GM21367 (cell line): ENCODE data around the gene IDNK.
"Not testable (repeated sequence)": the region's sequence is repeated elsewhere in the genome, so short reads cannot be mapped to it uniquely, and the experiment has no call there.

Source experiments
- ATAC-seq: cut with Tn5 transposase; IDR thresholded peaks from one replicate; pipeline ENCODE4 v1.9.1; 2021; ENCODE audit not compliant: unreplicated experiment

The IDNK gene

GRCh38 chr9:83622939-83623678 is at the start of gene IDNK:
Gene IDNK, plus strand, starts transcription at chr9:83623143. Its CDS starts 29 bp downstream, at chr9:83623172.
- peak; percentile 74 for ATAC-seq

GRCh38 chr9:83574482-83574881 is 48.5 kb upstream of the IDNK start:
- ATAC-seq: no peak

GRCh38 chr9:83582029-83582428 is 40.9 kb upstream of the IDNK start:
- ATAC-seq: no peak

- ATAC-seq: peak; percentile 67
Measured at GRCh38 chr9:83583151-83584014, 39.6 kb upstream of the IDNK start.

GRCh38 chr9:83584995-83585394 is 37.9 kb upstream of the IDNK start:
- ATAC-seq: no peak

- ATAC-seq: no peak
Measured at GRCh38 chr9:83588256-83588655, 34.7 kb upstream of the IDNK start.

GRCh38 chr9:83596899-83597504 is 25.9 kb upstream of the IDNK start:
- ATAC-seq: peak; percentile 49

- ATAC-seq: no peak
Measured at GRCh38 chr9:83598487-83598886, 24.5 kb upstream of the IDNK start.

GRCh38 chr9:83599071-83599470 is 23.9 kb upstream of the IDNK start:
- no peak for ATAC-seq

GRCh38 chr9:83601463-83601862 is 21.5 kb upstream of the IDNK start:
- no peak for ATAC-seq

GRCh38 chr9:83607620-83608019 is 15.3 kb upstream of the IDNK start:
- not testable (repeated sequence) for ATAC-seq

GRCh38 chr9:83613298-83613697 is 9.6 kb upstream of the IDNK start:
- not testable (repeated sequence) for ATAC-seq

- ATAC-seq: no peak
Measured at GRCh38 chr9:83617299-83617698, 5.6 kb upstream of the IDNK start.

- peak; percentile 29 for ATAC-seq
Measured at GRCh38 chr9:83620841-83621636, 1.9 kb upstream of the IDNK start.

- ATAC-seq: peak; percentile 43
Measured at GRCh38 chr9:83622433-83622938, 457 bp upstream of the IDNK start.

GRCh38 chr9:83623679-83624076 is 735 bp downstream of the IDNK start:
- peak; percentile 25 for ATAC-seq

GRCh38 chr9:83625178-83625577 is 2.2 kb downstream of the IDNK start:
- no peak for ATAC-seq

GRCh38 chr9:83628540-83628939 is 5.6 kb downstream of the IDNK start:
- ATAC-seq: no peak

GRCh38 chr9:83629433-83630104 is 6.6 kb downstream of the IDNK start:
- ATAC-seq: no peak

- no peak for ATAC-seq
Measured at GRCh38 chr9:83630938-83631457, 8.1 kb downstream of the IDNK start.
